Hippocampal formation (tissue), 2 donors: Measurements from ENCODE around the gene APBA2.

Source experiments
- DNase-seq, 2 donors: peaks; one replicate each; lab custom pipeline; 2025; lab: John Stamatoyannopoulos, UW

Gene APBA2

GRCh38 chr15:29119847-29120246 lies 234.1 kb downstream of the APBA2 start:
- DNase-seq = no peak

- DNase-seq = no peak
Measured at GRCh38 chr15:29120593-29121368, 235.0 kb downstream of the APBA2 start.

GRCh38 chr15:29121369-29121656 lies 235.5 kb downstream of the APBA2 start:
- DNase-seq = no peak

- no peak for DNase-seq
Measured at GRCh38 chr15:29121907-29122306, 236.1 kb downstream of the APBA2 start.

- DNase-seq = no peak
Measured at GRCh38 chr15:29122506-29122905, 236.7 kb downstream of the APBA2 start.

GRCh38 chr15:29123171-29123570 lies 237.4 kb downstream of the APBA2 start:
- no peak for DNase-seq

- DNase-seq = no peak
Measured at GRCh38 chr15:29123991-29124390, 238.2 kb downstream of the APBA2 start.

- no peak for DNase-seq
Measured at GRCh38 chr15:29124581-29125381, 239.0 kb downstream of the APBA2 start.

GRCh38 chr15:29125382-29126207 lies 239.8 kb downstream of the APBA2 start:
- DNase-seq = no peak

GRCh38 chr15:29126208-29126536 lies 240.4 kb downstream of the APBA2 start:
- no peak for DNase-seq

GRCh38 chr15:29126821-29127461 lies 241.2 kb downstream of the APBA2 start:
- no peak for DNase-seq

- DNase-seq = no peak
Measured at GRCh38 chr15:29127506-29128430, 242.0 kb downstream of the APBA2 start.

GRCh38 chr15:29128671-29129070 lies 242.9 kb downstream of the APBA2 start:
- no peak for DNase-seq

- no peak for DNase-seq
Measured at GRCh38 chr15:29129221-29129620, 243.4 kb downstream of the APBA2 start.

GRCh38 chr15:29129926-29130325 lies 244.2 kb downstream of the APBA2 start:
- DNase-seq = no peak

GRCh38 chr15:29130476-29130875 lies 244.7 kb downstream of the APBA2 start:
- DNase-seq = no peak

- DNase-seq = no peak
Measured at GRCh38 chr15:29130951-29131839, 245.4 kb downstream of the APBA2 start.

- no peak for DNase-seq
Measured at GRCh38 chr15:29131840-29132420, 246.2 kb downstream of the APBA2 start.

- DNase-seq = no peak
Measured at GRCh38 chr15:29132735-29133181, 247.0 kb downstream of the APBA2 start.

GRCh38 chr15:29133321-29133720 lies 247.5 kb downstream of the APBA2 start:
- DNase-seq = no peak
